ENCODE measurements around the gene TRAF3IP3.

DNA sequence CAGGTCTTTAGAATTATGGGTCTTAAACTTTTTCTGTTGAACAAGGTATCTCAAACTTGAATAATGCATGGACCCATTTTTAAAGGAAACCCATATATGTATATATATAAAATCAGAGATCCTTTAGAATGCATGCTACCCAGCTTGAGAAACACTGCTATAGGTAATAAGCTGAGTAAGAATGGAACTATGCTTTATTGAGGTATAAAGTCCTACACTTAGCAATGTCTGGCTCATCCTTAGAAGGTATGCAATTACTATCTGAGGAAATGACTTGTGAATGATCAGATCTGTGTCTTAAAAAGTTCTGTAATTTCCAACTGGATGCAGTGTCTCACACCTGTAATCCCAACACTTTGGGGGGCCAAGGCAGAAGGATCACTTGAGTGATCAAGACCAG, 11.2 kb downstream of the TRAF3IP3 start:
- no peak for TF ChIP-seq POLR2A (IDR thresholded peaks at IDR 0.05)
- TF ChIP-seq, protein P1, sequence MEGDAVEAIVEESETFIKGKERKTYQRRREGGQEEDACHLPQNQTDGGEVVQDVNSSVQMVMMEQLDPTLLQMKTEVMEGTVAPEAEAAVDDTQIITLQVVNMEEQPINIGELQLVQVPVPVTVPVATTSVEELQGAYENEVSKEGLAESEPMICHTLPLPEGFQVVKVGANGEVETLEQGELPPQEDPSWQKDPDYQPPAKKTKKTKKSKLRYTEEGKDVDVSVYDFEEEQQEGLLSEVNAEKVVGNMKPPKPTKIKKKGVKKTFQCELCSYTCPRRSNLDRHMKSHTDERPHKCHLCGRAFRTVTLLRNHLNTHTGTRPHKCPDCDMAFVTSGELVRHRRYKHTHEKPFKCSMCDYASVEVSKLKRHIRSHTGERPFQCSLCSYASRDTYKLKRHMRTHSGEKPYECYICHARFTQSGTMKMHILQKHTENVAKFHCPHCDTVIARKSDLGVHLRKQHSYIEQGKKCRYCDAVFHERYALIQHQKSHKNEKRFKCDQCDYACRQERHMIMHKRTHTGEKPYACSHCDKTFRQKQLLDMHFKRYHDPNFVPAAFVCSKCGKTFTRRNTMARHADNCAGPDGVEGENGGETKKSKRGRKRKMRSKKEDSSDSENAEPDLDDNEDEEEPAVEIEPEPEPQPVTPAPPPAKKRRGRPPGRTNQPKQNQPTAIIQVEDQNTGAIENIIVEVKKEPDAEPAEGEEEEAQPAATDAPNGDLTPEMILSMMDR (IDR thresholded peaks at IDR 0.05): no peak

All from right lobe of liver (tissue), 4 donors.